DMS153 (cell line): ENCODE measurements around the gene SMURF1.
"Not testable (repeated sequence)": the region's sequence is repeated elsewhere in the genome, so short reads cannot be mapped to it uniquely, and the experiment has no call there.

Source experiments
- DNase-seq: peaks from one replicate; lab custom pipeline; 2025; lab: John Stamatoyannopoulos, UW

SMURF1 gene

GRCh38 chr7:99121496-99122021, 22.3 kb downstream of the SMURF1 start:
- no peak for DNase-seq

- DNase-seq: no peak
Observed at GRCh38 chr7:99120916-99121315, 23.0 kb downstream of the SMURF1 start.

- no peak for DNase-seq
Observed at GRCh38 chr7:99120501-99120900, 23.4 kb downstream of the SMURF1 start.

GRCh38 chr7:99118077-99118476, 25.8 kb downstream of the SMURF1 start:
- no peak for DNase-seq

- no peak for DNase-seq
Observed at GRCh38 chr7:99116144-99116543, 27.8 kb downstream of the SMURF1 start.

- DNase-seq: no peak
Observed at GRCh38 chr7:99115379-99115778, 28.5 kb downstream of the SMURF1 start.

- DNase-seq: no peak
Observed at GRCh38 chr7:99112979-99113378, 30.9 kb downstream of the SMURF1 start.

- no peak for DNase-seq
Observed at GRCh38 chr7:99112097-99112496, 31.8 kb downstream of the SMURF1 start.

GRCh38 chr7:99111591-99111990, 32.3 kb downstream of the SMURF1 start:
- DNase-seq: no peak

GRCh38 chr7:99109108-99110051, 34.5 kb downstream of the SMURF1 start:
- no peak for DNase-seq

- no peak for DNase-seq
Observed at GRCh38 chr7:99108613-99109012, 35.3 kb downstream of the SMURF1 start.

- no peak for DNase-seq
Observed at GRCh38 chr7:99106821-99107241, 37.1 kb downstream of the SMURF1 start.

GRCh38 chr7:99106411-99106810, 37.5 kb downstream of the SMURF1 start:
- no peak for DNase-seq

- no peak for DNase-seq
Observed at GRCh38 chr7:99105756-99106155, 38.2 kb downstream of the SMURF1 start.

- DNase-seq: no peak
Observed at GRCh38 chr7:99104631-99105030, 39.3 kb downstream of the SMURF1 start.

- DNase-seq: not testable (repeated sequence)
Observed at GRCh38 chr7:99103836-99104235, 40.1 kb downstream of the SMURF1 start.

- no peak for DNase-seq
Observed at GRCh38 chr7:99102809-99103690, 40.9 kb downstream of the SMURF1 start.

GRCh38 chr7:99102361-99102760, 41.5 kb downstream of the SMURF1 start:
- no peak for DNase-seq

- DNase-seq: not testable (repeated sequence)
Observed at GRCh38 chr7:99101516-99101915, 42.4 kb downstream of the SMURF1 start.

- no peak for DNase-seq
Observed at GRCh38 chr7:99099499-99100077, 44.3 kb downstream of the SMURF1 start.

GRCh38 chr7:99098824-99099498, 44.9 kb downstream of the SMURF1 start:
- DNase-seq: no peak
